ENCODE data around the gene BIN1.

The BIN1 gene

GRCh38 chr2:127082974-127083373 lies 24.0 kb downstream of the BIN1 start:
- DNase-seq (ENCODE audit: low read depth) = no peak
- H3K4me3 ChIP-seq (ENCODE audit: low read depth, low read length) = no peak overlapping the region
- no peak for TF ChIP-seq CTCF (IDR thresholded peaks at IDR 0.05; ENCODE audit: control insufficient read depth, extremely low read depth, insufficient read depth)

- no peak for TF ChIP-seq CTCF (IDR thresholded peaks at IDR 0.05; ENCODE audit: control insufficient read depth, extremely low read depth, insufficient read depth)
- no peak for DNase-seq (ENCODE audit: low read depth)
- no peak overlapping the region for H3K4me3 ChIP-seq (ENCODE audit: low read depth, low read length)
Observed at GRCh38 chr2:127081826-127082633, 24.9 kb downstream of the BIN1 start.

GRCh38 chr2:127080938-127081755 lies 25.8 kb downstream of the BIN1 start:
- no peak overlapping the region for H3K4me3 ChIP-seq (ENCODE audit: low read depth, low read length)
- no peak for TF ChIP-seq CTCF (IDR thresholded peaks at IDR 0.05; ENCODE audit: control insufficient read depth, extremely low read depth, insufficient read depth)
- DNase-seq (ENCODE audit: low read depth) = peak; percentile 14

- DNase-seq (ENCODE audit: low read depth) = no peak
- no peak for TF ChIP-seq CTCF (IDR thresholded peaks at IDR 0.05; ENCODE audit: control insufficient read depth, extremely low read depth, insufficient read depth)
- no peak overlapping the region for H3K4me3 ChIP-seq (ENCODE audit: low read depth, low read length)
Observed at GRCh38 chr2:127080226-127080937, 26.6 kb downstream of the BIN1 start.

GRCh38 chr2:127079358-127079920 lies 27.5 kb downstream of the BIN1 start:
- TF ChIP-seq CTCF (IDR thresholded peaks at IDR 0.05; ENCODE audit: control insufficient read depth, extremely low read depth, insufficient read depth) = no peak

GRCh38 chr2:127078666-127079270 lies 28.2 kb downstream of the BIN1 start:
- H3K4me3 ChIP-seq (ENCODE audit: low read depth, low read length) = no peak overlapping the region
- DNase-seq (ENCODE audit: low read depth) = no peak
- TF ChIP-seq CTCF (IDR thresholded peaks at IDR 0.05; ENCODE audit: control insufficient read depth, extremely low read depth, insufficient read depth) = no peak

More at GRCh38 chr2:127079358-127079920, 27.5 kb downstream of the BIN1 start:
- no peak overlapping the region for H3K4me3 ChIP-seq (ENCODE audit: low read depth, low read length)
- no peak for DNase-seq (ENCODE audit: low read depth)

Data from LNCaP clone FGC (cell line).